Adrenal gland (tissue), 5 donors: ENCODE measurements around the gene SEC14L6.
"Not testable (repeated sequence)": the region's sequence is repeated elsewhere in the genome, so short reads cannot be mapped to it uniquely, and the experiment has no call there.

Experiments
- CTCF ChIP-seq, 6 experiments: fragments of 450-650 bp in 4 of 6; fragments of 200-600 bp in 2 of 6; sonication (generic) in 1 of 6; IDR thresholded peaks; 1 replicate in 5 of 6; 2 replicates in 1 of 6; pipeline versions ENCODE4 v1.5.1 to v1.8.0; 2016 to 2021; ENCODE audit warnings: antibody characterized with exemption in 6 of 6, mild to moderate bottlenecking in 2 of 6, moderate library complexity in 1 of 6
- POLR2A ChIP-seq, 2 donors: fragments of 450-650 bp; IDR thresholded peaks; one replicate each; pipeline ENCODE4 v1.6.1; 2017; ENCODE audit warnings: antibody characterized with exemption in 2 of 2, mild to moderate bottlenecking in 2 of 2, moderate library complexity in 1 of 2
- donor health status: DM: no; HTN: no; CAD: no.

DNA sequence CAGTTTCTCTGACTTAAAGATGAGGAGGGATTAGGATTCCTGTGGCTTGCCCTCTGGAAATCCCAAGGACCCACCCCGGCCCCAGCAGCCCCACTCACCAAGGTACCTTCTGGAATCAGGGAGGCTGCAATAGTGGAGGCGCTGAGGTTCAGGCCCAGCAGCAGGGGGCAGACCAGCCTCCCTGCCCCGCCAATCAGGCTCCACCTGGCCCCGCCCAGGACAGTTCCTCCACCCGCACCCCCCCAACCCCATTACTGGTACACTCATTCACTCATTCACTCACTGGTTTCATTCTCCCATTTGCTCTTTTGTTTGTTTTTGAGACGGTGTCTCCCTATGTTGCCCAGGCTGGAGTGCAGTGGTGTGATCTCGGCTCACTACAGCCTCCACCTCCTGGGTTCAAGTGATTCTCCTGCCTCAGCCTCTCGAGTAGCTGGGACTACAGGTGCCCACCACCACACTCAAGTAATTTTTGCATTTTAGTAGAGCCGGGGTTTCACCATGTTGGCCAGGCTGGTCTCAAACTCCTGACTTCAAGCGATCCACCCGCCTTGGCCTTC lies 14.2 kb upstream of the SEC14L6 start:
- TF ChIP-seq CTCF, POLR2A (IDR thresholded peaks at IDR 0.05): not testable (repeated sequence)
